Activated CD4-positive, alpha-beta memory T cell treated with anti-CD3 and anti-CD28 coated beads for 36 hours (primary cell): ENCODE results near the gene ERBB4. TPM values are rescaled to one million over a fixed set of nuclear protein-coding genes. Genes with fewer than 3 reads are reported as not detected.

Experiments used
- CTCF ChIA-PET: fragments of 350-600 bp; sonication (Branson Sonifier 250); formaldehyde crosslinking; loops from one replicate; lab custom pipeline; 2021; ENCODE audit warnings: antibody characterized with exemption, inconsistent platforms; lab: Charles Lee
- POLR2A ChIA-PET: fragments of 350-600 bp; sonication (Branson Sonifier 250); formaldehyde crosslinking; loops from one replicate; lab custom pipeline; 2021; ENCODE audit warnings: antibody characterized with exemption; lab: Charles Lee
- DNase-seq: peaks from one replicate; pipeline ENCODE4 v3.0.0-alpha.2; 2020
- H3K27ac Mint-ChIP-seq: one replicate; pipeline ENCODE4 v1.8.0; 2021; ENCODE audit warnings: mixed read lengths
- H3K27me3 Mint-ChIP-seq: one replicate; pipeline ENCODE4 v1.8.0; 2021; ENCODE audit warnings: mixed read lengths
- H3K36me3 Mint-ChIP-seq: one replicate; pipeline ENCODE4 v1.8.0; 2021; ENCODE audit warnings: mixed read lengths
- H3K4me1 Mint-ChIP-seq: one replicate; pipeline ENCODE4 v1.8.0; 2021; ENCODE audit warnings: low read depth, mixed read lengths
- H3K4me3 Mint-ChIP-seq: one replicate; pipeline ENCODE4 v1.8.0; 2021; ENCODE audit warnings: mild to moderate bottlenecking, mixed read lengths
- H3K9me3 Mint-ChIP-seq: one replicate; pipeline ENCODE4 v1.8.0; 2021; ENCODE audit warnings: mixed read lengths
- intact Hi-C: fragments of 100-400 bp; cut with micrococcal nuclease; formaldehyde crosslinking; loops from one replicate; pipeline ENCODE4 v1.15.1; 2023
- microRNA-seq: library from miRNA; unstranded; fragments of <30 nt; microRNA quantifications from one replicate; pipeline ENCODE4 v1.2.0, GENCODE V29; 2022; ENCODE audit warnings: borderline number of aligned reads, borderline microRNAs expressed, borderline replicate concordance
- total RNA-seq, 2 experiments: library from RNA; stranded (reverse); gene quantifications; one replicate each; pipeline ENCODE4 v1.2.3, GENCODE V29; 2021

The ERBB4 gene
- total RNA-seq, 2 experiments from 2014 or later = not detected

GRCh38 chr2:211331736-211332135 lies 1206.9 kb downstream of the ERBB4 start:
- CTCF ChIA-PET = no interaction called here
- POLR2A ChIA-PET = no interaction called here
- no peak overlapping the region for H3K27ac Mint-ChIP-seq
- H3K36me3 Mint-ChIP-seq = no peaks in the 10 kb centered on the region
- intact Hi-C loops = no loop called here
- no peak for DNase-seq
- H3K4me1 Mint-ChIP-seq = no peaks in the 10 kb centered on the region
- H3K9me3 Mint-ChIP-seq = peaks cover 4% of the 10 kb centered on the region
- no peak overlapping the region for H3K4me3 Mint-ChIP-seq
- H3K27me3 Mint-ChIP-seq = no peaks in the 10 kb centered on the region

DNA sequence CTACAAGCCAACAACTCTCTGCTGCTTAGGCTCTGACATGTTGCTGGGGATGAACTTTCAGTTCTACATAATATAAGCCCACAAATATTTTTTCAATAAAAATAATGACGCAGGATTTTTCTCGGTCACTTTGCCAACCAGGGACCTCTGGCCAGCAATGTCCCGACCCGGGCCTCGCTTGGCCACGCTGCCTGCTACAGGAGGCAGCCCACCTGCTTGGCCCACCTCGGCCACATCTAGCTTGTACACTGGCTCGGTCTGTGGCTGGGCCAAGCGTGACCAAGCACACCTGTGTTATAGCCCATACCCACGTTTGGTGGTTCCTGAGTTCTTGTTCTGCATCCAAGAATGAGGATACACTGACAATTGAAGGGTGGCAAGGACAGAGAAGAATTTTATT lies 1208.7 kb downstream of the ERBB4 start:
- POLR2A ChIA-PET = no interaction called here
- DNase-seq = no peak
- H3K27ac Mint-ChIP-seq = no peak overlapping the region
- no peaks in the 10 kb centered on the region for H3K36me3 Mint-ChIP-seq
- CTCF ChIA-PET = no interaction called here
- H3K9me3 Mint-ChIP-seq = peaks cover 8% of the 10 kb centered on the region
- intact Hi-C loops = no loop called here
- no peaks in the 10 kb centered on the region for H3K4me1 Mint-ChIP-seq
- H3K4me3 Mint-ChIP-seq = no peak overlapping the region
- no peaks in the 10 kb centered on the region for H3K27me3 Mint-ChIP-seq

DNA sequence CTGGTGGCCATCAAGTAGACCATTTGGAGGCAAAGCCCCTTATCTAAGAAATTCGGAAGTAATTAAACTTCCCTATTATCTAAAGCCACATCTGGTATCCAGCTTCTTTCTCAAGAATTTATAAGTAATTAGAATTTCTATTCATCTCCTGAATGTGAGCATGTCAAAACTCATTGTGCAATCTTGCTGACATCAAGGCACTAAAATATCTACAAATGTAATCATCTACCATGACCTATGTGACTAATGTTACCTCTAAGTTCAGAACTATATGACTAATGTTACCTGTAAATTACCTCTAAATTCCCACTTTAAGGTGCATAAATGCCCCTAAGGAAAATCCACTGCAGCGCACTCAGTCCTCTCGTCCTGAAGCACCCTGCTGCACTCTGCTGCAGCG lies 1209.2 kb downstream of the ERBB4 start:
- Mint-ChIP-seq H3K27ac (no peak overlapping the region), H3K27me3 (no peaks in the 10 kb centered on the region), H3K4me1 (no peaks in the 10 kb centered on the region), H3K9me3 (peaks cover 8% of the 10 kb centered on the region), H3K36me3 (no peaks in the 10 kb centered on the region), H3K4me3 (no peak overlapping the region)
- ChIA-PET POLR2A (no interaction called here), CTCF (no interaction called here)
- intact Hi-C loops = no loop called here
- DNase-seq = no peak

DNA sequence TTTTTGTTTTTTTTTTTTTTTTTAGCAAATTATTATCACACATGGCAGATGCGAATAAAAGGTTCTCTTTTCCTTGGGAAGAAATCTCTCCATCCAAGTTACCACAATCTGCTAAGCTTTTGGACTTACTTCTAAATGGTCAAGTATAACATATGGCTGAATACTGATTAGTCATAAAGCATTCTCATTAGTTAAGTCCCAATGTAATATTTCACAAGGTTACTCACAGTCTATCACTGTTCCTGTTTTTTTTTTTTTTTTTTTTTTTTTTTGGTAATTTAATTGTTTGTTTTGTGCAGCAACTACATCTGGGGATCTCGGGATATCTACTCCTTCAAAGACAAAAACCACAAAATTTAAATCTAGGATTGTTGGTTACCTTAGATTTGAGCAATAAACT lies 1210.5 kb downstream of the ERBB4 start:
- CTCF ChIA-PET = no interaction called here
- no peak overlapping the region for H3K27ac Mint-ChIP-seq
- intact Hi-C loops = no loop called here

More for the DNA sequence above, 1210.5 kb downstream of the ERBB4 start:
- Mint-ChIP-seq H3K4me1 (no peaks in the 10 kb centered on the region), H3K9me3 (peaks cover 8% of the 10 kb centered on the region), H3K4me3 (no peak overlapping the region), H3K36me3 (no peaks in the 10 kb centered on the region), H3K27me3 (no peaks in the 10 kb centered on the region)
- POLR2A ChIA-PET = no interaction called here
- no peak for DNase-seq

Small RNAs within 50 kb of the gene (microRNA-seq; reads per million reads assigned to microRNA genes)
- gene MIR548F2 = not detected
